A549 (cell line): ENCODE measurements around the gene PEAK3. TPM values are rescaled to one million over a fixed set of nuclear protein-coding genes. Genes with fewer than 3 reads are reported as not detected.
A peak's percentile ranks its signal among the peaks of the same experiment; 100 is the strongest.

Experiments
- ATAC-seq, 2 experiments: fragments of 200-7000 bp in 1 of 2; fragments of >200 bp in 1 of 2; cut with Nextera tagmentation in 1 of 2; cut with Tn5 transposase in 1 of 2; 3 replicates each; pipeline versions ENCODE4 v1.8.0 to v1.9.1; 2018 to 2020; ENCODE audit warnings: mild to moderate bottlenecking in 1 of 2, moderate library complexity in 1 of 2
- CTCF ChIA-PET: fragments of 300-600 bp; sonication (Branson Sonifier 250); formaldehyde crosslinking; extraction: SDS; loops from one replicate; lab custom pipeline; 2021; ENCODE audit warnings: antibody characterized with exemption, inconsistent platforms; lab: Yijun Ruan, JAX
- POLR2A ChIA-PET: fragments of 350-600 bp; formaldehyde crosslinking; extraction: SDS; loops from one replicate; lab custom pipeline; 2021; ENCODE audit warnings: antibody characterized with exemption, inconsistent platforms; lab: Yijun Ruan, JAX
- DNase-seq, 2 experiments: peaks; one replicate each; pipeline versions ENCODE4 v3.0.0 to v3.0.0-alpha.2; 2011 to 2016; ENCODE audit warnings: low read depth in 1 of 2, low spot score in 1 of 2
- FAIRE-seq: peaks from 2 replicates; lab custom pipeline; 2011; peaks lifted over from hg19 to GRCh38; lab: Jason Lieb, UNC
- H3K27ac ChIP-seq, 2 experiments: fragments of >200 bp; sonication (Bioruptor Twin); formaldehyde crosslinking; 3 replicates each; pipeline ENCODE4 v1.5.1; 2016 to 2017
- H3K4me1 ChIP-seq: fragments of >200 bp; sonication (Bioruptor Twin); formaldehyde crosslinking; 3 replicates; pipeline ENCODE4 v1.6.1; 2016
- H3K4me2 ChIP-seq: fragments of >200 bp; sonication (Bioruptor Twin); formaldehyde crosslinking; 3 replicates; pipeline ENCODE4 v1.6.1; 2016
- H3K4me3 ChIP-seq: fragments of >200 bp; sonication (Bioruptor Twin); formaldehyde crosslinking; 3 replicates; pipeline ENCODE4 v1.5.1; 2016
- H3K9me3 ChIP-seq: fragments of >200 bp; sonication (Bioruptor Twin); formaldehyde crosslinking; 3 replicates; pipeline ENCODE4 v1.6.1; 2016
- CBX2 ChIP-seq: fragments of 200-600 bp; sonication (generic); IDR thresholded peaks from 2 replicates; pipeline ENCODE4 v1.6.1; 2016; ENCODE audit warnings: low read depth, mild to moderate bottlenecking, borderline replicate concordance
- CBX8 ChIP-seq: fragments of 200-600 bp; sonication (generic); IDR thresholded peaks from 2 replicates; pipeline ENCODE4 v1.6.1; 2016
- CEBPB ChIP-seq, 2 experiments: fragments of >200 bp in 1 of 2; sonication (Bioruptor Twin) in 1 of 2; formaldehyde crosslinking in 1 of 2; IDR thresholded peaks; 2 replicates each; pipeline ENCODE4 v1.6.1; 2012 to 2016
- EHF ChIP-seq: fragments of 250-450 bp; sonication (Bioruptor Pico); IDR thresholded peaks from 2 replicates; pipeline ENCODE4 v1.5.0; 2020; ENCODE audit warnings: mild to moderate bottlenecking
- EP300 ChIP-seq, 2 experiments: fragments of >200 bp; sonication (Bioruptor Twin); formaldehyde crosslinking; IDR thresholded peaks; 2 replicates in 1 of 2; 3 replicates in 1 of 2; pipeline ENCODE4 v1.6.1; 2016 to 2017
- HOXA7 ChIP-seq: fragments of 250-450 bp; sonication (Bioruptor Pico); IDR thresholded peaks from 2 replicates; pipeline ENCODE4 v1.5.0; 2020; ENCODE audit warnings: mild to moderate bottlenecking, moderate library complexity
- JUN ChIP-seq, 2 experiments: fragments of >200 bp; sonication (Bioruptor Twin); formaldehyde crosslinking; IDR thresholded peaks; 2 replicates in 1 of 2; 3 replicates in 1 of 2; pipeline ENCODE4 v1.6.1; 2016 to 2017
- KDM1A ChIP-seq: fragments of 200-600 bp; sonication (generic); IDR thresholded peaks from 2 replicates; pipeline ENCODE4 v1.6.1; 2016; ENCODE audit warnings: low read depth, mild to moderate bottlenecking
- MAZ ChIP-seq: fragments of 150-350 bp; IDR thresholded peaks from 2 replicates; pipeline ENCODE4 v1.6.1; 2014; ENCODE audit warnings: antibody characterized with exemption, low read depth, low read length, borderline replicate concordance
- NFE2L2 ChIP-seq: fragments of 150-350 bp; conservative IDR thresholded peaks from 2 replicates; pipeline ENCODE4 v1.6.1; 2014; ENCODE audit warnings: low read length
- NR3C1 ChIP-seq: fragments of >200 bp; sonication (Bioruptor Twin); formaldehyde crosslinking; IDR thresholded peaks from 3 replicates; pipeline ENCODE4 v1.6.1; 2017
- PHF8 ChIP-seq: fragments of 200-600 bp; sonication (generic); IDR thresholded peaks from 2 replicates; pipeline ENCODE4 v1.6.1; 2016; ENCODE audit warnings: low read depth, mild to moderate bottlenecking, antibody characterized with exemption, moderate library complexity, borderline replicate concordance
- POLR2A ChIP-seq: IDR thresholded peaks from 2 replicates; pipeline ENCODE4 v1.6.1; 2012; ENCODE audit warnings: mild to moderate bottlenecking, low read length
- RCOR1 ChIP-seq: fragments of 150-350 bp; IDR thresholded peaks from 2 replicates; pipeline ENCODE4 v1.6.1; 2014; ENCODE audit warnings: antibody characterized with exemption, low read length, low read depth
- RFX5 ChIP-seq: fragments of 450-650 bp; IDR thresholded peaks from 2 replicates; pipeline ENCODE4 v1.7.1; 2014; ENCODE audit warnings: antibody characterized with exemption, mild to moderate bottlenecking, moderate library complexity
- RNF2 ChIP-seq: fragments of 200-600 bp; sonication (generic); IDR thresholded peaks from 2 replicates; pipeline ENCODE4 v1.6.1; 2016; ENCODE audit warnings: low read depth, mild to moderate bottlenecking, antibody characterized with exemption, moderate library complexity, borderline replicate concordance
- SMC3 ChIP-seq: fragments of >200 bp; sonication (Bioruptor Twin); formaldehyde crosslinking; IDR thresholded peaks from 3 replicates; pipeline ENCODE4 v1.6.1; 2018; ENCODE audit warnings: inconsistent platforms
- SREBF2 ChIP-seq: fragments of 450-650 bp; IDR thresholded peaks from 2 replicates; pipeline ENCODE4 v1.6.1; 2014; ENCODE audit warnings: mild to moderate bottlenecking, moderate library complexity
- ZFP36 ChIP-seq: fragments of 450-650 bp; IDR thresholded peaks from 2 replicates; pipeline ENCODE4 v1.6.1; 2014; ENCODE audit warnings: borderline replicate concordance; ENCODE audit not compliant: partially characterized antibody
- ZNF302 ChIP-seq: fragments of 250-450 bp; sonication (Bioruptor Pico); IDR thresholded peaks from 2 replicates; pipeline ENCODE4 v1.9.0; 2021; ENCODE audit warnings: inconsistent platforms, mild to moderate bottlenecking, moderate library complexity
- ZSCAN20 ChIP-seq: fragments of 250-450 bp; sonication (Bioruptor Pico); IDR thresholded peaks from 2 replicates; pipeline ENCODE4 v1.8.0; 2022; ENCODE audit warnings: mild to moderate bottlenecking, moderate library complexity
- WGBS: methylation state at CpG from one replicate; pipeline ENCODE4 v1.1.6; 2017; ENCODE audit errors: missing lambda C conversion rate; 5-methylcytosine and 5-hydroxymethylcytosine counted together
- polyA plus RNA-seq, 4 experiments: library from polyadenylated mRNA; depleted of rRNA in 3 of 4; stranded (reverse); fragments of >200 nt; fragmentation: RNase III in 1 of 4; extraction: RNeasy Plus Mini Kit Qiagen cat#74134 plus additional on column Dnase treatment in 1 of 4; gene quantifications; 2 replicates in 3 of 4; 3 replicates in 1 of 4; pipeline ENCODE4 v1.2.3, GENCODE V29; 2011 to 2017
- TF ChIP-seq, protein P1 (sequence below): fragments of >200 bp; sonication (Bioruptor Twin); formaldehyde crosslinking; IDR thresholded peaks from 3 replicates; pipeline ENCODE4 v1.6.1; 2016
- TF ChIP-seq, protein P2 (sequence below): fragments of 450-650 bp; IDR thresholded peaks from 2 replicates; pipeline ENCODE4 v1.6.1; 2014; ENCODE audit warnings: antibody characterized with exemption
- TF ChIP-seq, protein P3 (sequence below): fragments of 200-600 bp; sonication (generic); IDR thresholded peaks from 2 replicates; pipeline ENCODE4 v1.6.1; 2016; ENCODE audit warnings: antibody characterized with exemption, mild to moderate bottlenecking, moderate library complexity
- TF ChIP-seq, protein P4 (sequence below): fragments of 250-450 bp; sonication (Bioruptor Pico); IDR thresholded peaks from 2 replicates; pipeline ENCODE4 v1.5.0; 2020; ENCODE audit warnings: low read depth, mild to moderate bottlenecking, moderate library complexity
- TF ChIP-seq, protein P5 (sequence below): fragments of 250-450 bp; sonication (Bioruptor Pico); IDR thresholded peaks from 2 replicates; pipeline ENCODE4 v1.5.0; 2021; ENCODE audit warnings: mild to moderate bottlenecking, moderate library complexity, borderline replicate concordance

The PEAK3 gene
- polyA plus RNA-seq, 2 of the 4 experiments (the other 2 are of a cell fraction) = not detected

DNA sequence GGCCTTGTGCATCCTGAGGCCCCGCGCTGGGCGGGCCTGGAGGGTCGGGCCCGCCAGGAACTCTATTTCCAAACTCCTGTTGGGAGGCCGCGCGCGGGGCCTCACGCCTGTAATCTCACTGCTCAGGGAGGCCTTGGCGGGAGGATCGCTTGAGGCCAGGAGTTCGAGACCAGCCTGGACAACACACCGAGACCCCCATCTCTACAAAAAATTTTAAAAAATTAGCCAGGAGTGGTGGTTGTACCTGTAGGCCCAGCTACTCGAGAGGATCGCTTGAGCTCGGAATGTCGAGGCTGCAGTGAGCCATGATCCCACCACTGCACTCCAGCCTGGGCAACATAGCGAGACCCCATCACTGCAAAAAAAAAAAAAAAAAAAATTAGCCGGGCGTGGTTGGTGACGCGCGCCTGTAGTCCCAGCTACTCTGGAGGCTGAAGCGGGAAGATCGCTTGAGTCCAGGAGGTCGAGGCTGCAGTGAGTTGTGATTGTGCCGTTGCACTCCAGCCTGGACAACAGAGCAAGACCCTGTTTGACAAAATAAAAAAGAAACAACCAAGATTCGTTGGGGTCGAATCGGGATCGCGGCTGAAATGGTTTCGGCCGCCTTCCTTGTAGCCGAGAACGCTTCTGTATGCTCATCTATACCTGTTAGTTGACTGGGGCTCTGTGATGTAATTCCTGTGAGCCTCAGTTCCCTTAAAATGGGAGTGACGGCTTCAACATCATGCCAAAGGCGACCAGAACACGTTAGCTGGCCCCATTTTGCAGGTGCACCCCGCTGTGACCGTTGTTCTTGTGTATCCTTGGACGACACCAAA lies 44.7 kb downstream of the PEAK3 start:
- H3K4me2 ChIP-seq = peak overlapping the region; percentile 87
- WGBS = 21% methylated on average over 29 of the region's 43 CpGs
- H3K4me3 ChIP-seq = peak overlapping the region; percentile 98
- FAIRE-seq = no peak
- peaks cover 41% of the 10 kb centered on the region for H3K4me1 ChIP-seq
- DNase-seq = no peak
- no peaks in the 10 kb centered on the region for H3K9me3 ChIP-seq
- TF ChIP-seq PHF8 (0 out of 2 replicates have a peak, but pooled peaks have one; percentile 63), KDM1A (0 out of 2 replicates have a peak, but pooled peaks have one; percentile 9), CBX2 (no peak), CBX8 (no peak), CEBPB (IDR thresholded peaks at IDR 0.05) (no peak), EP300 (IDR thresholded peaks at IDR 0.05) (no peak), MAZ (no peak), JUN (IDR thresholded peaks at IDR 0.05) (0 out of 5 replicates have a peak, but pooled peaks of 1 of the 2 experiments have one; percentile 1)
- TF ChIP-seq, protein P1, sequence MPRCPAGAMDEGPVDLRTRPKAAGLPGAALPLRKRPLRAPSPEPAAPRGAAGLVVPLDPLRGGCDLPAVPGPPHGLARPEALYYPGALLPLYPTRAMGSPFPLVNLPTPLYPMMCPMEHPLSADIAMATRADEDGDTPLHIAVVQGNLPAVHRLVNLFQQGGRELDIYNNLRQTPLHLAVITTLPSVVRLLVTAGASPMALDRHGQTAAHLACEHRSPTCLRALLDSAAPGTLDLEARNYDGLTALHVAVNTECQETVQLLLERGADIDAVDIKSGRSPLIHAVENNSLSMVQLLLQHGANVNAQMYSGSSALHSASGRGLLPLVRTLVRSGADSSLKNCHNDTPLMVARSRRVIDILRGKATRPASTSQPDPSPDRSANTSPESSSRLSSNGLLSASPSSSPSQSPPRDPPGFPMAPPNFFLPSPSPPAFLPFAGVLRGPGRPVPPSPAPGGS = no peak
- ChIA-PET CTCF (interaction anchor here (0.5 to 2.0 kb wide), 4 partner anchors 22 to 82 kb away, joined by 3 to 5 read pairs (median 3); no protein-coding TSS in a partner anchor), POLR2A (interaction anchor here (1.7 kb wide), 1 partner anchor 9 kb away, joined by 5 read pairs; no protein-coding TSS in a partner anchor)
- ATAC-seq = peak in 1 of 2 experiments; percentile 60; a peak in 3 of 6 replicates
- peak overlapping the region; percentile 97 to 99 for H3K27ac ChIP-seq

DNA sequence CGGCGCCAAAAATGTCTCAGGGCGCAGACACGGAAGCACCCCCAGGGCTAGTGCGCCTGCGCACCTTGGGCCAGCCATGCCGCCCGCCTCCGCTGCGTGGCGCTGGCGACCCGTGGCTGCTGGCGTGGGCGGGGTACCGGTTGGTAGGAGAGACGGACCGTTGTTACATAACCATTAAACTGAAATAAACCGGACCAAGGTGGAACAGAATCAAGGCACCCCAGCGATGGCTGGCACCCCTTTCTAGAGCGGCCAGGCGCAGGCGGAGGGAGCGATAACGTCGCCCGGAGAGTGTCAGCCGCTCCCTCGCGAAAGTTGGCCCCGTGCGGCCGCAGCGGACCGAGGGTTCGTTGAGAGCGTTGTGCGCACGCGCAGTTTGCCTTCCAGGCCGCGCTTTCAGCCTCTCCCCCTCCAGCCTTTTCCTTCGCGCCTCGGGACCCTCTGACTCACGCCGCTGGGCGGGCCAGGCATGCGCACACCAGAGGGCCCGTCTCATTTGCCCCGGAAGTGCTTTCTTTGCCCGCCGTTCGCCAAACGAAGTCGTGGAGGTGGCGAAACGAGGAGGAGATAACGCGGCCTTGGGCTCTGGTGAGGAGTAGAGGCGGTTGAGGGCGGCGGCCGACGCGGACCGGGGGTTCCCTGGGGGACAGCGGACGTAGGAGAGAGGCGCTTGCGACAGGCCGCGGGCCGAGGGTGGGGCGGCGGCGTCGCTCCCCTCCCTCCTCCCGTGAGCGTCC lies 45.5 kb downstream of the PEAK3 start, which contains the start of the genes PLEKHJ1 and SF3A2:
Gene PLEKHJ1, minus strand, starts transcription at position 16 of the 737 bp plus-strand sequence. CDS start 81 bp downstream, outside the sequence.
Gene SF3A2, plus strand, starts transcription at position 511 of the 737 bp plus-strand sequence. CDS start 6,595 bp downstream, outside the sequence.
- peak; percentile 92 to 97 for DNase-seq
- Histone ChIP-seq H3K4me1 (peaks cover 35% of the 10 kb centered on the region), H3K27ac (peak within 1 kb of the TSS; percentile 97 to 99), H3K9me3 (no peaks in the 10 kb centered on the region), H3K4me2 (peak within 1 kb of the TSS; percentile 97), H3K4me3 (peak within 1 kb of the TSS; percentile 98)
- ChIA-PET POLR2A (interaction anchor here (1.0 to 1.7 kb wide), 2 partner anchors 10 to 239 kb away, joined by 5 to 7 read pairs; partner anchors contain the start of gene GADD45B), CTCF (interaction anchor here (0.5 to 1.6 kb wide), 23 partner anchors 9 to 176 kb away, joined by 3 to 10 read pairs (median 4); partner anchors contain the start of gene AMH)
- FAIRE-seq = no peak
- ATAC-seq = peak; percentile 65 to 84
- no CpG with 5 or more reads among the region's 80 CpGs for WGBS
- TF ChIP-seq RNF2 (no peak), CBX2 (no peak), RCOR1 (no peak), EHF (CRISPR knock-in tag) (no peak), NFE2L2 (no peak), NR3C1 (no peak), RFX5 (no peak), ZNF302 (CRISPR knock-in tag) (no peak), POLR2A (peak; percentile 32), CBX8 (no peak), SREBF2 (no peak), HOXA7 (CRISPR knock-in tag) (no peak), SMC3 (peak; percentile 72), ZSCAN20 (no peak), ZFP36 (no peak), JUN (IDR thresholded peaks at IDR 0.05) (peak; percentile 39 to 79; a peak in 4 of 5 replicates)
- TF ChIP-seq, protein P2, sequence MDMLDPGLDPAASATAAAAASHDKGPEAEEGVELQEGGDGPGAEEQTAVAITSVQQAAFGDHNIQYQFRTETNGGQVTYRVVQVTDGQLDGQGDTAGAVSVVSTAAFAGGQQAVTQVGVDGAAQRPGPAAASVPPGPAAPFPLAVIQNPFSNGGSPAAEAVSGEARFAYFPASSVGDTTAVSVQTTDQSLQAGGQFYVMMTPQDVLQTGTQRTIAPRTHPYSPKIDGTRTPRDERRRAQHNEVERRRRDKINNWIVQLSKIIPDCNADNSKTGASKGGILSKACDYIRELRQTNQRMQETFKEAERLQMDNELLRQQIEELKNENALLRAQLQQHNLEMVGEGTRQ = 0 out of 2 replicates have a peak, but pooled peaks have one; percentile 30
- TF ChIP-seq, protein P3, sequence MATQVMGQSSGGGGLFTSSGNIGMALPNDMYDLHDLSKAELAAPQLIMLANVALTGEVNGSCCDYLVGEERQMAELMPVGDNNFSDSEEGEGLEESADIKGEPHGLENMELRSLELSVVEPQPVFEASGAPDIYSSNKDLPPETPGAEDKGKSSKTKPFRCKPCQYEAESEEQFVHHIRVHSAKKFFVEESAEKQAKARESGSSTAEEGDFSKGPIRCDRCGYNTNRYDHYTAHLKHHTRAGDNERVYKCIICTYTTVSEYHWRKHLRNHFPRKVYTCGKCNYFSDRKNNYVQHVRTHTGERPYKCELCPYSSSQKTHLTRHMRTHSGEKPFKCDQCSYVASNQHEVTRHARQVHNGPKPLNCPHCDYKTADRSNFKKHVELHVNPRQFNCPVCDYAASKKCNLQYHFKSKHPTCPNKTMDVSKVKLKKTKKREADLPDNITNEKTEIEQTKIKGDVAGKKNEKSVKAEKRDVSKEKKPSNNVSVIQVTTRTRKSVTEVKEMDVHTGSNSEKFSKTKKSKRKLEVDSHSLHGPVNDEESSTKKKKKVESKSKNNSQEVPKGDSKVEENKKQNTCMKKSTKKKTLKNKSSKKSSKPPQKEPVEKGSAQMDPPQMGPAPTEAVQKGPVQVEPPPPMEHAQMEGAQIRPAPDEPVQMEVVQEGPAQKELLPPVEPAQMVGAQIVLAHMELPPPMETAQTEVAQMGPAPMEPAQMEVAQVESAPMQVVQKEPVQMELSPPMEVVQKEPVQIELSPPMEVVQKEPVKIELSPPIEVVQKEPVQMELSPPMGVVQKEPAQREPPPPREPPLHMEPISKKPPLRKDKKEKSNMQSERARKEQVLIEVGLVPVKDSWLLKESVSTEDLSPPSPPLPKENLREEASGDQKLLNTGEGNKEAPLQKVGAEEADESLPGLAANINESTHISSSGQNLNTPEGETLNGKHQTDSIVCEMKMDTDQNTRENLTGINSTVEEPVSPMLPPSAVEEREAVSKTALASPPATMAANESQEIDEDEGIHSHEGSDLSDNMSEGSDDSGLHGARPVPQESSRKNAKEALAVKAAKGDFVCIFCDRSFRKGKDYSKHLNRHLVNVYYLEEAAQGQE = no peak
- TF ChIP-seq, protein P4, sequence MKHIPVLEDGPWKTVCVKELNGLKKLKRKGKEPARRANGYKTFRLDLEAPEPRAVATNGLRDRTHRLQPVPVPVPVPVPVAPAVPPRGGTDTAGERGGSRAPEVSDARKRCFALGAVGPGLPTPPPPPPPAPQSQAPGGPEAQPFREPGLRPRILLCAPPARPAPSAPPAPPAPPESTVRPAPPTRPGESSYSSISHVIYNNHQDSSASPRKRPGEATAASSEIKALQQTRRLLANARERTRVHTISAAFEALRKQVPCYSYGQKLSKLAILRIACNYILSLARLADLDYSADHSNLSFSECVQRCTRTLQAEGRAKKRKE (CRISPR knock-in tag) = no peak
- TF ChIP-seq, protein P5, sequence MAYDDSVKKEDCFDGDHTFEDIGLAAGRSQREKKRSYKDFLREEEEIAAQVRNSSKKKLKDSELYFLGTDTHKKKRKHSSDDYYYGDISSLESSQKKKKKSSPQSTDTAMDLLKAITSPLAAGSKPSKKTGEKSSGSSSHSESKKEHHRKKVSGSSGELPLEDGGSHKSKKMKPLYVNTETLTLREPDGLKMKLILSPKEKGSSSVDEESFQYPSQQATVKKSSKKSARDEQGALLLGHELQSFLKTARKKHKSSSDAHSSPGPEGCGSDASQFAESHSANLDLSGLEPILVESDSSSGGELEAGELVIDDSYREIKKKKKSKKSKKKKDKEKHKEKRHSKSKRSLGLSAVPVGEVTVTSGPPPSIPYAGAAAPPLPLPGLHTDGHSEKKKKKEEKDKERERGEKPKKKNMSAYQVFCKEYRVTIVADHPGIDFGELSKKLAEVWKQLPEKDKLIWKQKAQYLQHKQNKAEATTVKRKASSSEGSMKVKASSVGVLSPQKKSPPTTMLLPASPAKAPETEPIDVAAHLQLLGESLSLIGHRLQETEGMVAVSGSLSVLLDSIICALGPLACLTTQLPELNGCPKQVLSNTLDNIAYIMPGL = no peak
